GM12864 (cell line): ENCODE data around the gene ABCA4.
"Not testable (repeated sequence)": the region's sequence is repeated elsewhere in the genome, so short reads cannot be mapped to it uniquely, and the experiment has no call there.

Source experiments
- DNase-seq: peaks from one replicate; pipeline ENCODE4 v3.0.0-alpha.2; 2011; ENCODE audit warnings: low read depth
- H3K4me3 ChIP-seq: 2 replicates; pipeline ENCODE4 v1.5.1; 2011; ENCODE audit warnings: mild to moderate bottlenecking, low read depth, low read length, control low read depth
- CTCF ChIP-seq: IDR thresholded peaks from 2 replicates; pipeline ENCODE4 v1.5.1; 2011; ENCODE audit warnings: low read depth, mild to moderate bottlenecking, moderate library complexity, low read length, control low read depth, inconsistent platforms; ENCODE audit errors: missing control alignments

Gene ABCA4

GRCh38 chr1:94120991-94121390, at the start of gene ABCA4:
Gene ABCA4 (minus strand): TSS chr1:94121148. CDS start chr1:94121045, 103 bp downstream.
- no peak within 1 kb of the TSS for H3K4me3 ChIP-seq
- no peak for DNase-seq
- no peak for TF ChIP-seq CTCF

- no peak overlapping the region for H3K4me3 ChIP-seq
- no peak for DNase-seq
- no peak for TF ChIP-seq CTCF
Observed at GRCh38 chr1:94169126-94169525, 48.2 kb upstream of the ABCA4 start.

DNA sequence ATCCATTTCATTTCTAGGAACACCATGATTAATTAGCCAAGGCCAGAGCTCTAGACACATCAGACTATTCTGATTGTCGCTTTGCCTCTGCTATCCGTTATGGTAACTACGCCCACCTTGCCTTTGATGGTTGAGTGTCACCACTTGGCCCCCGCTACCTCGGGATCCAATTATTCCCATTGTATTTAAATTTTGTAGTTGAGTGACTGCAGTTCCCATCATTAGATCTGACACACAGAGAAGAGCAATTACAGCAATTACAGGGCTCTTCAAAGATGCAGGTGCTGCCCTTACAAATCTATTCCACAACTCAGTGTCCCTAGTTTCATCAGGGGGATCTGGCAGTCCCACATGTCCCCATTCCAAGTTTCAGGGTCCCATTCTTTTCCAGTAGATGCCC, 44.9 kb upstream of the ABCA4 start:
- DNase-seq = no peak
- no peak overlapping the region for H3K4me3 ChIP-seq
- no peak for TF ChIP-seq CTCF

DNA sequence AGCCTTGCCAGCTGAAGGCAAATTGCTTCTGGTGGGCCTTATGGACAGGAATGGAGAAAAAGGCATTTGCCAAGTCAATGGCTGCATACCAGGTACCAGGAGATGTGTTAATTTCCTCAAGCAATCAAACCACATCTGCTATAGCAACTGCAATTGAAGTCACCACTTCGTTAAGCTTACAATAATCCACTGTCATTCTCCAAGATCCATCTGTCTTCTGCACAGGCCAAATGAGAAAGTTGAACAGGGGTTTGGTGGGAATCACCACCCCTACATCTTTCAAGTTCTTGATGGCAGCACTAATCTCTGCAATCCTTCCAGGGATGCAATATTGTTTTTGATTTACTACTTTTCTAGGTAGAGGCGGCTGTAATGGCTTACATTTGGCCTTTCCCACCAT, 43.9 kb upstream of the ABCA4 start:
- not testable (repeated sequence) for DNase-seq, H3K4me3 ChIP-seq

- DNase-seq, H3K4me3 ChIP-seq: not testable (repeated sequence)
Observed at GRCh38 chr1:94164121-94164520, 43.2 kb upstream of the ABCA4 start.

GRCh38 chr1:94163249-94163648, 42.3 kb upstream of the ABCA4 start:
- not testable (repeated sequence) for DNase-seq

DNA sequence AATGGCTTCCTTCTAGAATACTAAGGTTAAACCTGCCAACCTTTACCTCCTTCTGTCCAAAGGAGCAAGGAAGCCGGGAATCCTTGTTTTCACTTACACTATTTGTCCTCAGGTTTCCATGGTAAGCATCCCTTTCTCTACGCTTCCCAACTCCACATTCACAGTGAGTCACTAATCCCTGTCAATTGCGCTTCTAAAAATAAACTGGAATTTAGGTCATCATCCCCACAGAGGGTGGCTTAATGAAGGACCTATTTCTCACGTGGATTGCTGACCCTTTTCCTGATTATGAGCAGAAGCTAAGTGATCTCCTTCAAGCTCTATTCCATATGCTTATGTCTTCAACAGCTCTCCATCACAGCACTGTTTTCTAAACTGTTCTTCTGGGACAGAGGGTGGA, 39.9 kb upstream of the ABCA4 start:
- H3K4me3 ChIP-seq = no peak overlapping the region
- no peak for DNase-seq
- TF ChIP-seq CTCF = no peak

More at GRCh38 chr1:94163249-94163648, 42.3 kb upstream of the ABCA4 start:
- H3K4me3 ChIP-seq = not testable (repeated sequence)

GRCh38 chr1:94156096-94156625, 35.2 kb upstream of the ABCA4 start:
- H3K4me3 ChIP-seq = no peak overlapping the region
- DNase-seq = no peak
- no peak for TF ChIP-seq CTCF

DNA sequence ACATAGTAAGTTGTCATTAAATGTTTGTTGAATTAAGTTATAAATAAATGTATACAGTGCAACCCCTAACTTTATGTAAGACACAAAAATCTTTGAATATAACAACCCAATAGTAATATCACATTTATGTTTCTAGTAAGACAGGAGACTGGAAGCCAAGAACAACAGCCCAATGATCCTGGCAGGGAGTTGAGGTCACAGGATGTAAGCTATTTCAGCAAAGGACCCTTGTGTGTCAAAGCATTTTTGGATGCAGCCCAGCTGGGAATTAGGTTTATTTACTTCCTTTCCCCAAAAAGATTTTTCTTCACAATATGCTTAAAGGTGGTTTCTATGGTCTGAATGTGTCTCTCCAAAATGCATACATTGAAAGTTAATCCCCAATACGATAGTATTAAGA, 34.0 kb upstream of the ABCA4 start:
- no peak overlapping the region for H3K4me3 ChIP-seq
- TF ChIP-seq CTCF = no peak
- no peak for DNase-seq
